Measurements from ENCODE around the gene TRIM22. TPM values are rescaled to one million over a fixed set of nuclear protein-coding genes. Genes with fewer than 3 reads are reported as not detected.
"Not testable (repeated sequence)": the region's sequence is repeated elsewhere in the genome, so short reads cannot be mapped to it uniquely, and the experiment has no call there.

TRIM22 gene
- total RNA-seq, 4 donors from 2014 or later = 20.1 to 45.0 (median 28.1) TPM

GRCh38 chr11:5684646-5685362 is 4.8 kb upstream of the TRIM22 start, which contains the start of gene TRIM5:
TRIM5 (minus strand) TSS chr11:5685074; CDS start chr11:5680177, 4,897 bp downstream.
- Histone ChIP-seq H3K27me3 (no peaks in the 10 kb centered on the region), H3K36me3 (peaks cover 0 to 2% of the 10 kb centered on the region in 2 donors), H3K9me3 (no peaks in the 10 kb centered on the region), H3K4me1 (peaks cover 16 to 20% of the 10 kb centered on the region in 2 donors), H3K27ac (peak within 1 kb of the TSS; percentile 57 to 97 (median 92)), H3K4me3 (replicated peaks in 1 of 3) (peak within 1 kb of the TSS in 2 of 3 donors; percentile 12 to 30)
- peak; percentile 87 to 89 for DNase-seq
- peak in 1 of 2 donors; percentile 77 for TF ChIP-seq POLR2A (IDR thresholded peaks at IDR 0.05)
- peak in 5 of 6 experiments; percentile 38 to 77 (median 59) for TF ChIP-seq CTCF (IDR thresholded peaks at IDR 0.05)
- intact Hi-C loops (cut with DNase I) = no loop called here
- 3 to 4% methylated on average over 13 of the region's 13 CpGs for WGBS, 2 donors

GRCh38 chr11:5686426-5686825 is 3.2 kb upstream of the TRIM22 start:
- H3K4me3 ChIP-seq (replicated peaks in 1 of 3) = no peak overlapping the region
- H3K27me3 ChIP-seq = no peaks in the 10 kb centered on the region
- no peak overlapping the region for H3K27ac ChIP-seq
- no peaks in the 10 kb centered on the region for H3K36me3 ChIP-seq
- 97 to 98% methylated on average over 4 of the region's 4 CpGs for WGBS, 2 donors
- intact Hi-C loops (cut with DNase I) = no loop called here
- no peak for DNase-seq
- no peak for TF ChIP-seq CTCF (IDR thresholded peaks at IDR 0.05)
- no peak for TF ChIP-seq POLR2A (IDR thresholded peaks at IDR 0.05)
- H3K4me1 ChIP-seq = peaks cover 16 to 20% of the 10 kb centered on the region in 2 donors
- H3K9me3 ChIP-seq = no peaks in the 10 kb centered on the region

- no peaks in the 10 kb centered on the region for H3K9me3 ChIP-seq
- 94 to 100% methylated on average over 1 of the region's 1 CpG for WGBS, 2 donors
- H3K27ac ChIP-seq = no peak overlapping the region
- peaks cover 12 to 16% of the 10 kb centered on the region in 2 donors for H3K4me1 ChIP-seq
- TF ChIP-seq POLR2A (IDR thresholded peaks at IDR 0.05) (no peak), CTCF (IDR thresholded peaks at IDR 0.05) (no peak)
- intact Hi-C loops (cut with DNase I) = no loop called here
- no peaks in the 10 kb centered on the region for H3K36me3 ChIP-seq
- DNase-seq = no peak
- H3K4me3 ChIP-seq (replicated peaks in 1 of 3) = no peak overlapping the region
- no peaks in the 10 kb centered on the region for H3K27me3 ChIP-seq
Measured at GRCh38 chr11:5688482-5688881, 1.1 kb upstream of the TRIM22 start.

- intact Hi-C loops (cut with DNase I) = no loop called here
- no peak for DNase-seq
- TF ChIP-seq CTCF (IDR thresholded peaks at IDR 0.05) (no peak), POLR2A (IDR thresholded peaks at IDR 0.05) (peak in 1 of 2 donors; percentile 1)
- Histone ChIP-seq H3K4me3 (replicated peaks in 1 of 3) (peak overlapping the region in 2 of 3 donors; percentile 6 to 27), H3K4me1 (peaks cover 7% of the 10 kb centered on the region in 2 donors), H3K9me3 (no peaks in the 10 kb centered on the region), H3K36me3 (no peaks in the 10 kb centered on the region), H3K27ac (peak overlapping the region; percentile 80 to 92 (median 82)), H3K27me3 (no peaks in the 10 kb centered on the region)
- 44 to 59% methylated on average over 5 of the region's 5 CpGs for WGBS, 2 donors
Measured at GRCh38 chr11:5690216-5690615, 626 bp downstream of the TRIM22 start.

- Histone ChIP-seq H3K27me3 (no peaks in the 10 kb centered on the region), H3K27ac (peak overlapping the region; percentile 80 to 92 (median 82)), H3K36me3 (no peaks in the 10 kb centered on the region), H3K9me3 (no peaks in the 10 kb centered on the region), H3K4me3 (replicated peaks in 1 of 3) (peak overlapping the region in 2 of 3 donors; percentile 0 to 27), H3K4me1 (peaks cover 5 to 7% of the 10 kb centered on the region in 2 donors)
- TF ChIP-seq POLR2A (IDR thresholded peaks at IDR 0.05) (no peak), CTCF (IDR thresholded peaks at IDR 0.05) (no peak)
- 51 to 63% methylated on average over 5 of the region's 5 CpGs for WGBS, 2 donors
- intact Hi-C loops (cut with DNase I) = no loop called here
- no peak for DNase-seq
Measured at GRCh38 chr11:5690736-5691135, 1.1 kb downstream of the TRIM22 start.

- Histone ChIP-seq H3K27ac (peak overlapping the region in 2 of 3 donors; percentile 82 to 92), H3K4me3 (replicated peaks in 1 of 3) (peak overlapping the region in 1 of 3 donors; percentile 27)
- DNase-seq; H3K4me1 ChIP-seq; H3K9me3 ChIP-seq; intact Hi-C loops (cut with DNase I); H3K27me3 ChIP-seq; H3K36me3 ChIP-seq: not testable (repeated sequence)
- WGBS, 2 donors = 68 to 74% methylated on average over 12 of the region's 12 CpGs
Measured at GRCh38 chr11:5691238-5691963, 1.8 kb downstream of the TRIM22 start.

Data from thyroid gland (tissue), 4 donors.